Mucosa of stomach (tissue), 1 donor: Measurements from ENCODE around the gene PCNX1.
"Not testable (repeated sequence)": the region's sequence is repeated elsewhere in the genome, so short reads cannot be mapped to it uniquely, and the experiment has no call there.

Experiments
- H3K27me3 ChIP-seq: one replicate; pipeline ENCODE4 v1.7.0; 2013; ENCODE audit warnings: mild to moderate bottlenecking, low read length; ENCODE audit not compliant: control insufficient read depth, insufficient read depth
- H3K36me3 ChIP-seq: one replicate; pipeline ENCODE4 v1.7.0; 2013; ENCODE audit warnings: low read length; ENCODE audit not compliant: control insufficient read depth, insufficient read depth
- H3K4me1 ChIP-seq: one replicate; pipeline ENCODE4 v1.7.0; 2013; ENCODE audit warnings: mild to moderate bottlenecking, low read length; ENCODE audit not compliant: control insufficient read depth, insufficient read depth
- H3K4me3 ChIP-seq: one replicate; pipeline ENCODE4 v1.7.0; 2013; ENCODE audit warnings: low read length
- H3K9ac ChIP-seq: one replicate; pipeline ENCODE4 v1.7.0; 2013; ENCODE audit warnings: mild to moderate bottlenecking, low read length, moderate library complexity
- H3K9me3 ChIP-seq: one replicate; pipeline ENCODE4 v1.7.0; 2013; ENCODE audit warnings: mild to moderate bottlenecking, low read length, moderate library complexity; ENCODE audit not compliant: control insufficient read depth
- donor health status: Pancreatic carcinoma.

The PCNX1 gene

GRCh38 chr14:71115821-71116567 lies 208.7 kb downstream of the PCNX1 start:
- Histone ChIP-seq H3K9me3 (no peaks in the 10 kb centered on the region), H3K27me3 (no peaks in the 10 kb centered on the region), H3K36me3 (no peaks in the 10 kb centered on the region), H3K9ac (no peak overlapping the region), H3K4me1 (peaks cover 11% of the 10 kb centered on the region), H3K4me3 (no peak overlapping the region)

- H3K36me3 ChIP-seq: no peaks in the 10 kb centered on the region
- no peaks in the 10 kb centered on the region for H3K27me3 ChIP-seq
- H3K4me1 ChIP-seq: peaks cover 11% of the 10 kb centered on the region
- no peak overlapping the region for H3K9ac ChIP-seq
- no peaks in the 10 kb centered on the region for H3K9me3 ChIP-seq
- no peak overlapping the region for H3K4me3 ChIP-seq
Measured at GRCh38 chr14:71116568-71117122, 209.4 kb downstream of the PCNX1 start.

GRCh38 chr14:71117839-71118743 lies 210.8 kb downstream of the PCNX1 start:
- peaks cover 11% of the 10 kb centered on the region for H3K4me1 ChIP-seq
- H3K4me3 ChIP-seq: no peak overlapping the region
- no peak overlapping the region for H3K9ac ChIP-seq
- no peaks in the 10 kb centered on the region for H3K9me3 ChIP-seq
- no peaks in the 10 kb centered on the region for H3K27me3 ChIP-seq
- H3K36me3 ChIP-seq: no peaks in the 10 kb centered on the region

GRCh38 chr14:71119075-71119474 lies 211.8 kb downstream of the PCNX1 start:
- Histone ChIP-seq H3K4me3 (no peak overlapping the region), H3K9ac (no peak overlapping the region), H3K9me3 (no peaks in the 10 kb centered on the region), H3K27me3 (no peaks in the 10 kb centered on the region), H3K4me1 (peaks cover 11% of the 10 kb centered on the region), H3K36me3 (no peaks in the 10 kb centered on the region)

GRCh38 chr14:71119832-71120231 lies 212.6 kb downstream of the PCNX1 start:
- Histone ChIP-seq H3K9ac (no peak overlapping the region), H3K4me1 (peaks cover 11% of the 10 kb centered on the region), H3K27me3 (no peaks in the 10 kb centered on the region), H3K4me3 (no peak overlapping the region), H3K36me3 (no peaks in the 10 kb centered on the region), H3K9me3 (no peaks in the 10 kb centered on the region)

GRCh38 chr14:71121001-71121400 lies 213.7 kb downstream of the PCNX1 start:
- H3K27me3 ChIP-seq: no peaks in the 10 kb centered on the region
- H3K9ac ChIP-seq: no peak overlapping the region
- no peak overlapping the region for H3K4me3 ChIP-seq
- H3K36me3 ChIP-seq: no peaks in the 10 kb centered on the region
- H3K9me3 ChIP-seq: no peaks in the 10 kb centered on the region
- H3K4me1 ChIP-seq: peaks cover 11% of the 10 kb centered on the region

GRCh38 chr14:71121711-71122110 lies 214.5 kb downstream of the PCNX1 start:
- Histone ChIP-seq H3K27me3 (no peaks in the 10 kb centered on the region), H3K36me3 (no peaks in the 10 kb centered on the region), H3K9me3 (no peaks in the 10 kb centered on the region), H3K9ac (no peak overlapping the region), H3K4me3 (no peak overlapping the region), H3K4me1 (peaks cover 11% of the 10 kb centered on the region)

GRCh38 chr14:71122866-71123565 lies 215.8 kb downstream of the PCNX1 start:
- H3K9ac ChIP-seq: no peak overlapping the region
- H3K9me3 ChIP-seq: no peaks in the 10 kb centered on the region
- H3K36me3 ChIP-seq: no peaks in the 10 kb centered on the region
- H3K4me1 ChIP-seq: peaks cover 10% of the 10 kb centered on the region
- no peak overlapping the region for H3K4me3 ChIP-seq
- no peaks in the 10 kb centered on the region for H3K27me3 ChIP-seq

- H3K9me3 ChIP-seq: no peaks in the 10 kb centered on the region
- no peaks in the 10 kb centered on the region for H3K27me3 ChIP-seq
- no peaks in the 10 kb centered on the region for H3K36me3 ChIP-seq
- peaks cover 4% of the 10 kb centered on the region for H3K4me1 ChIP-seq
- no peak overlapping the region for H3K9ac ChIP-seq
- H3K4me3 ChIP-seq: no peak overlapping the region
Measured at GRCh38 chr14:71123579-71124135, 216.4 kb downstream of the PCNX1 start.

- not testable (repeated sequence) for H3K27me3 ChIP-seq, H3K9me3 ChIP-seq, H3K36me3 ChIP-seq, H3K4me3 ChIP-seq, H3K9ac ChIP-seq
- peaks cover 12% of the 10 kb centered on the region for H3K4me1 ChIP-seq
Measured at GRCh38 chr14:71129716-71130490, 222.6 kb downstream of the PCNX1 start.
